ENCODE data around the gene DTNA. TPM values are rescaled to one million over a fixed set of nuclear protein-coding genes. Genes with fewer than 3 reads are reported as not detected.

Gene DTNA
- total and polyA plus RNA-seq, 3 experiments from 2014 or later = not detected

GRCh38 chr18:34862561-34862960 is 152.5 kb downstream of the DTNA start:
- Mint-ChIP-seq H3K27ac (no peak overlapping the region), H3K9me3 (peaks cover 0 to 3% (median 0%) of the 10 kb centered on the region in 5 donors), H3K36me3 (no peaks in the 10 kb centered on the region), H3K4me3 (peak overlapping the region in 1 of 7 donors; percentile 9), H3K4me1 (peaks cover 13 to 19% (median 15%) of the 10 kb centered on the region in 3 donors), H3K27me3 (no peaks in the 10 kb centered on the region)
- no peak overlapping the region for H3K27ac ChIP-seq (ENCODE audit: low read depth, low read length)
- POLR2A ChIA-PET = no interaction called here
- no peaks in the 10 kb centered on the region for H3K36me3 ChIP-seq (ENCODE audit: insufficient read depth, low read length)
- no peak for DNase-seq
- peaks cover 6% of the 10 kb centered on the region for H3K4me1 ChIP-seq (ENCODE audit: insufficient read depth, low read length)
- no peak overlapping the region for H3K4me3 ChIP-seq (ENCODE audit: low read length)
- H3K9me3 ChIP-seq (ENCODE audit: low read length) = no peaks in the 10 kb centered on the region
- H3K27me3 ChIP-seq (ENCODE audit: insufficient read depth, low read length, poor library complexity, severe bottlenecking) = no peaks in the 10 kb centered on the region
- CTCF ChIA-PET = no interaction called here

- CTCF ChIA-PET = no interaction called here
- Histone ChIP-seq H3K27me3 (ENCODE audit: insufficient read depth, low read length, poor library complexity, severe bottlenecking) (no peaks in the 10 kb centered on the region), H3K4me3 (ENCODE audit: low read length) (no peak overlapping the region), H3K27ac (ENCODE audit: low read depth, low read length) (no peak overlapping the region), H3K9me3 (ENCODE audit: low read length) (no peaks in the 10 kb centered on the region), H3K4me1 (ENCODE audit: insufficient read depth, low read length) (peaks cover 6% of the 10 kb centered on the region), H3K36me3 (ENCODE audit: insufficient read depth, low read length) (no peaks in the 10 kb centered on the region)
- Mint-ChIP-seq H3K9me3 (peaks cover 0 to 3% (median 0%) of the 10 kb centered on the region in 5 donors), H3K4me1 (peaks cover 13 to 19% (median 15%) of the 10 kb centered on the region in 3 donors), H3K27ac (no peak overlapping the region), H3K36me3 (no peaks in the 10 kb centered on the region), H3K4me3 (no peak overlapping the region), H3K27me3 (no peaks in the 10 kb centered on the region)
- no peak for DNase-seq
- POLR2A ChIA-PET = no interaction called here
These were observed 153.6 kb downstream of the DTNA start for GRCh38 chr18:34863702-34864101.

GRCh38 chr18:34864836-34865497 is 154.9 kb downstream of the DTNA start:
- no peak overlapping the region for H3K4me3 Mint-ChIP-seq
- ChIA-PET POLR2A (no interaction called here), CTCF (interaction anchor here (2.3 kb wide), 1 partner anchor 279 kb away, joined by 5 read pairs; no protein-coding TSS in a partner anchor)

GRCh38 chr18:34866310-34866709 is 156.2 kb downstream of the DTNA start:
- H3K27ac ChIP-seq (ENCODE audit: low read depth, low read length) = no peak overlapping the region
- Mint-ChIP-seq H3K4me1 (peaks cover 5 to 7% (median 6%) of the 10 kb centered on the region in 3 donors), H3K27ac (no peak overlapping the region), H3K27me3 (no peaks in the 10 kb centered on the region), H3K36me3 (no peaks in the 10 kb centered on the region), H3K9me3 (peaks cover 0 to 3% (median 0%) of the 10 kb centered on the region in 5 donors), H3K4me3 (no peak overlapping the region)
- ChIA-PET CTCF (interaction anchor here (1.0 to 2.3 kb wide), 2 partner anchors 161 to 277 kb away, joined by 3 to 5 read pairs; no protein-coding TSS in a partner anchor), POLR2A (no interaction called here)
- no peaks in the 10 kb centered on the region for H3K36me3 ChIP-seq (ENCODE audit: insufficient read depth, low read length)
- no peaks in the 10 kb centered on the region for H3K9me3 ChIP-seq (ENCODE audit: low read length)
- no peak for DNase-seq
- H3K4me1 ChIP-seq (ENCODE audit: insufficient read depth, low read length) = no peaks in the 10 kb centered on the region
- H3K4me3 ChIP-seq (ENCODE audit: low read length) = no peak overlapping the region
- H3K27me3 ChIP-seq (ENCODE audit: insufficient read depth, low read length, poor library complexity, severe bottlenecking) = no peaks in the 10 kb centered on the region

More at GRCh38 chr18:34864836-34865497, 154.9 kb downstream of the DTNA start:
- H3K4me3 ChIP-seq (ENCODE audit: low read length) = no peak overlapping the region
- no peak for DNase-seq
- H3K9me3 ChIP-seq (ENCODE audit: low read length) = no peaks in the 10 kb centered on the region
- Mint-ChIP-seq H3K27ac (no peak overlapping the region), H3K9me3 (peaks cover 0 to 3% (median 0%) of the 10 kb centered on the region in 5 donors), H3K4me1 (peaks cover 11 to 15% (median 13%) of the 10 kb centered on the region in 3 donors), H3K36me3 (no peaks in the 10 kb centered on the region), H3K27me3 (no peaks in the 10 kb centered on the region)
- H3K4me1 ChIP-seq (ENCODE audit: insufficient read depth, low read length) = no peaks in the 10 kb centered on the region
- no peak overlapping the region for H3K27ac ChIP-seq (ENCODE audit: low read depth, low read length)
- H3K27me3 ChIP-seq (ENCODE audit: insufficient read depth, low read length, poor library complexity, severe bottlenecking) = no peaks in the 10 kb centered on the region
- no peaks in the 10 kb centered on the region for H3K36me3 ChIP-seq (ENCODE audit: insufficient read depth, low read length)

- Histone ChIP-seq H3K4me3 (ENCODE audit: low read length) (no peak overlapping the region), H3K27ac (ENCODE audit: low read depth, low read length) (no peak overlapping the region), H3K27me3 (ENCODE audit: insufficient read depth, low read length, poor library complexity, severe bottlenecking) (no peaks in the 10 kb centered on the region), H3K9me3 (ENCODE audit: low read length) (no peaks in the 10 kb centered on the region), H3K4me1 (ENCODE audit: insufficient read depth, low read length) (no peaks in the 10 kb centered on the region), H3K36me3 (ENCODE audit: insufficient read depth, low read length) (no peaks in the 10 kb centered on the region)
- Mint-ChIP-seq H3K4me3 (no peak overlapping the region), H3K9me3 (peaks cover 0 to 3% (median 0%) of the 10 kb centered on the region in 5 donors), H3K27me3 (no peaks in the 10 kb centered on the region), H3K4me1 (peaks cover 5 to 9% (median 7%) of the 10 kb centered on the region in 3 donors), H3K36me3 (no peaks in the 10 kb centered on the region), H3K27ac (no peak overlapping the region)
- DNase-seq = no peak
- CTCF ChIA-PET = interaction anchor here (1.0 to 2.3 kb wide), 2 partner anchors 160 to 277 kb away, joined by 3 to 5 read pairs; no protein-coding TSS in a partner anchor
- POLR2A ChIA-PET = no interaction called here
These were observed 156.6 kb downstream of the DTNA start for GRCh38 chr18:34866739-34867138.

GRCh38 chr18:34867520-34867919 is 157.4 kb downstream of the DTNA start:
- Mint-ChIP-seq H3K27ac (no peak overlapping the region), H3K27me3 (no peaks in the 10 kb centered on the region), H3K36me3 (no peaks in the 10 kb centered on the region), H3K9me3 (peaks cover 0 to 3% (median 0%) of the 10 kb centered on the region in 5 donors), H3K4me3 (no peak overlapping the region), H3K4me1 (peaks cover 5 to 9% (median 7%) of the 10 kb centered on the region in 3 donors)
- CTCF ChIA-PET = no interaction called here
- POLR2A ChIA-PET = no interaction called here
- no peak for DNase-seq
- no peaks in the 10 kb centered on the region for H3K36me3 ChIP-seq (ENCODE audit: insufficient read depth, low read length)
- H3K27me3 ChIP-seq (ENCODE audit: insufficient read depth, low read length, poor library complexity, severe bottlenecking) = no peaks in the 10 kb centered on the region
- H3K4me1 ChIP-seq (ENCODE audit: insufficient read depth, low read length) = no peaks in the 10 kb centered on the region
- no peak overlapping the region for H3K27ac ChIP-seq (ENCODE audit: low read depth, low read length)
- H3K4me3 ChIP-seq (ENCODE audit: low read length) = no peak overlapping the region
- H3K9me3 ChIP-seq (ENCODE audit: low read length) = no peaks in the 10 kb centered on the region

GRCh38 chr18:34870555-34871310 is 160.6 kb downstream of the DTNA start:
- POLR2A ChIA-PET = no interaction called here
- no peak overlapping the region for H3K27ac Mint-ChIP-seq

GRCh38 chr18:34871435-34871834 is 161.3 kb downstream of the DTNA start:
- H3K4me1 Mint-ChIP-seq = peaks cover 0 to 3% (median 3%) of the 10 kb centered on the region in 3 donors
- Histone ChIP-seq H3K4me1 (ENCODE audit: insufficient read depth, low read length) (no peaks in the 10 kb centered on the region), H3K36me3 (ENCODE audit: insufficient read depth, low read length) (no peaks in the 10 kb centered on the region), H3K9me3 (ENCODE audit: low read length) (no peaks in the 10 kb centered on the region), H3K27ac (ENCODE audit: low read depth, low read length) (no peak overlapping the region), H3K27me3 (ENCODE audit: insufficient read depth, low read length, poor library complexity, severe bottlenecking) (no peaks in the 10 kb centered on the region), H3K4me3 (ENCODE audit: low read length) (no peak overlapping the region)
- H3K9me3 Mint-ChIP-seq = no peaks in the 10 kb centered on the region
- H3K27me3 Mint-ChIP-seq = no peaks in the 10 kb centered on the region
- POLR2A ChIA-PET = no interaction called here
- H3K4me3 Mint-ChIP-seq = no peak overlapping the region
- H3K36me3 Mint-ChIP-seq = no peaks in the 10 kb centered on the region
- no peak overlapping the region for H3K27ac Mint-ChIP-seq
- CTCF ChIA-PET = no interaction called here
- no peak for DNase-seq

More at GRCh38 chr18:34870555-34871310, 160.6 kb downstream of the DTNA start:
- H3K4me3 ChIP-seq (ENCODE audit: low read length) = no peak overlapping the region
- H3K4me3 Mint-ChIP-seq = no peak overlapping the region
- no peak overlapping the region for H3K27ac ChIP-seq (ENCODE audit: low read depth, low read length)
- H3K4me1 ChIP-seq (ENCODE audit: insufficient read depth, low read length) = no peaks in the 10 kb centered on the region
- H3K4me1 Mint-ChIP-seq = peaks cover 0 to 8% (median 7%) of the 10 kb centered on the region in 3 donors
- no peaks in the 10 kb centered on the region for H3K27me3 ChIP-seq (ENCODE audit: insufficient read depth, low read length, poor library complexity, severe bottlenecking)
- H3K36me3 Mint-ChIP-seq = no peaks in the 10 kb centered on the region
- DNase-seq = no peak
- no peaks in the 10 kb centered on the region for H3K9me3 ChIP-seq (ENCODE audit: low read length)
- CTCF ChIA-PET = no interaction called here
- H3K36me3 ChIP-seq (ENCODE audit: insufficient read depth, low read length) = no peaks in the 10 kb centered on the region
- no peaks in the 10 kb centered on the region for H3K27me3 Mint-ChIP-seq
- H3K9me3 Mint-ChIP-seq = no peaks in the 10 kb centered on the region

Measured in CD8-positive, alpha-beta memory T cell (primary cell).